Measurements from ENCODE around the gene CARHSP1. TPM values are rescaled to one million over a fixed set of nuclear protein-coding genes. Genes with fewer than 3 reads are reported as not detected.
"Not testable (repeated sequence)": the region's sequence is repeated elsewhere in the genome, so short reads cannot be mapped to it uniquely, and the experiment has no call there.

The CARHSP1 gene
- total and polyA plus RNA-seq, 2 of the 8 experiments (the other 6 are each of a cell fraction or from before 2014, with no cell fraction given) = 292 to 300 TPM

DNA sequence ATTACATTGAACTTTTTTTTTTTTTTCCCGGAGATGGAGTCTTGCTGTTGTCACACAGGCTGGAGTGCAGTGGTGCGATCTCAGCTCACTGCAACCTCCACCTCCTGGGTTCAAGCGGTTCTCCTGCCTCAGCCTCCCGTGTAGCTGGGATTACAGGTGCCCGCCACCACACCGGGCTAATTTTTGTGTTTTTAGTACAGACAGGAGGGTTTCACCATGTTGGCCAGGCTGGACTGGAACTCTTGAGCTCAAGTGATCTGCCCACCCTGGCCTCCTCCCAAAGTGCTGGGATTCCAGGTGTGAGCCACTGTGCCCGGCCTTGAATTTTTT is 5.0 kb upstream of the CARHSP1 start:
- H2BK12ac ChIP-seq (ENCODE audit: low read depth, low read length); H2AK5ac ChIP-seq (ENCODE audit: low read depth, low read length); H3K4ac ChIP-seq (replicated peaks; ENCODE audit: insufficient read length, low read depth, low read length); H4K8ac ChIP-seq (ENCODE audit: extremely low read depth, insufficient read depth, low read length); H2AFZ ChIP-seq (ENCODE audit: low read length); H3K9ac ChIP-seq (replicated peaks in 1 of 4; ENCODE audit: extremely low read depth in 1 of 4, low read depth in 3 of 4, low read length in 3 of 4); H2BK20ac ChIP-seq (ENCODE audit: low read length); H4K5ac ChIP-seq (ENCODE audit: insufficient read length, low read depth, low read length); H3K79me2 ChIP-seq (ENCODE audit: control insufficient read depth in 1 of 2, insufficient read depth in 2 of 2, low read length in 2 of 2); H3K4me2 ChIP-seq (ENCODE audit: insufficient read depth in 1 of 2, low read depth in 2 of 2, low read length in 2 of 2); H4K20me1 ChIP-seq (replicated peaks in 1 of 2; ENCODE audit: control insufficient read depth in 1 of 2, insufficient read depth in 2 of 2, low read length in 2 of 2); H3K14ac ChIP-seq (ENCODE audit: insufficient read length); H3K9me3 ChIP-seq (ENCODE audit: insufficient read depth in 2 of 2, low read depth in 1 of 2, low read length in 1 of 2); H3K27ac ChIP-seq (ENCODE audit: low read depth, low read length); FAIRE-seq; DNase-seq (ENCODE audit: low read depth in 1 of 2, low spot score in 2 of 2); H3K56ac ChIP-seq (replicated peaks; ENCODE audit: insufficient read length, low read depth, low read length); H4K91ac ChIP-seq (replicated peaks; ENCODE audit: insufficient read length, low read length); H3K18ac ChIP-seq (ENCODE audit: extremely low read depth, low read length); H3K23me2 ChIP-seq (ENCODE audit: low read depth, low read length); H3K36me3 ChIP-seq (ENCODE audit: control insufficient read depth in 2 of 4, insufficient read depth in 4 of 4, low read length in 3 of 4); H3K23ac ChIP-seq (ENCODE audit: insufficient read length); H2BK15ac ChIP-seq (ENCODE audit: low read length); H2BK5ac ChIP-seq (ENCODE audit: low read depth, low read length); H3K27me3 ChIP-seq (replicated peaks in 1 of 4; ENCODE audit: control insufficient read depth in 3 of 4, extremely low read depth in 1 of 4, insufficient read depth in 3 of 4, low read length in 3 of 4); H2BK120ac ChIP-seq (replicated peaks; ENCODE audit: low read depth, low read length); H3K4me3 ChIP-seq (ENCODE audit: extremely low read depth in 1 of 4, insufficient read depth in 2 of 4, low read depth in 3 of 4, low read length in 4 of 4); H3K79me1 ChIP-seq (ENCODE audit: low read depth, low read length): not testable (repeated sequence)
- H3K4me1 ChIP-seq (replicated peaks in 1 of 4; ENCODE audit: control insufficient read depth in 3 of 4, insufficient read depth in 4 of 4, low read length in 3 of 4) = peaks cover 3 to 13% (median 8%) of the 10 kb centered on the region in 4 experiments
- WGBS, 2 experiments (ENCODE audit: extremely low coverage in 1 of 2, insufficient coverage in 1 of 2, insufficient read length in 1 of 2, insufficient replicate concordance in 2 of 2, low coverage in 1 of 2, low lambda C conversion rate in 2 of 2, missing lambda C conversion rate in 1 of 2) = 97% methylated on average over 7 of the region's 7 CpGs; no CpG with 5 or more reads in 1 of the 2 experiments
- POLR2A ChIA-PET (ENCODE audit: partially characterized antibody) = interaction anchor here (1.3 to 29.1 kb wide), 4 partner anchors 11 to 42 kb away, joined by 3 to 456 read pairs (median 5); partner anchors contain the start of gene CARHSP1
- CTCF ChIA-PET (ENCODE audit: partially characterized antibody) = interaction anchor here (0.6 to 3.3 kb wide), 19 partner anchors 9 to 481 kb away, joined by 3 to 25 read pairs (median 3); no protein-coding TSS in a partner anchor
